Duodenal mucosa (tissue), 2 donors: ENCODE measurements around the gene PCSK4.

Experiments
- H3K27ac ChIP-seq: one replicate; pipeline ENCODE4 v1.7.0; 2013; ENCODE audit warnings: low read depth, low read length
- H3K27me3 ChIP-seq, 2 donors: one replicate each; pipeline ENCODE4 v1.7.0; 2013; ENCODE audit warnings: low read length in 2 of 2, control low read depth in 1 of 2; ENCODE audit not compliant: insufficient read depth in 2 of 2, control insufficient read depth in 1 of 2
- H3K36me3 ChIP-seq, 2 donors: one replicate each; pipeline ENCODE4 v1.7.0; 2013; ENCODE audit warnings: low read length in 2 of 2, control low read depth in 1 of 2; ENCODE audit not compliant: insufficient read depth in 2 of 2, control insufficient read depth in 1 of 2
- H3K4me1 ChIP-seq, 2 donors: one replicate each; pipeline ENCODE4 v1.7.0; 2013; ENCODE audit warnings: low read length in 2 of 2, control low read depth in 1 of 2; ENCODE audit not compliant: insufficient read depth in 2 of 2, control insufficient read depth in 1 of 2
- H3K4me3 ChIP-seq, 2 donors: one replicate each; pipeline ENCODE4 v1.7.0; 2013; ENCODE audit warnings: low read length in 2 of 2, low read depth in 1 of 2
- H3K9ac ChIP-seq, 2 donors: one replicate each; pipeline ENCODE4 v1.7.0; 2013; ENCODE audit warnings: low read length in 2 of 2, low read depth in 1 of 2
- H3K9me3 ChIP-seq, 2 donors: one replicate each; pipeline ENCODE4 v1.7.0; 2013; ENCODE audit warnings: low read length in 2 of 2, control low read depth in 1 of 2; ENCODE audit not compliant: control insufficient read depth in 1 of 2

PCSK4 gene

GRCh38 chr19:1512671-1513498, 22.7 kb upstream of the PCSK4 start, which contains the start of gene ADAMTSL5:
TSS of gene ADAMTSL5 (minus strand) at chr19:1513019. CDS start at chr19:1510943, 2,076 bp downstream.
- Histone ChIP-seq H3K27me3 (peaks cover 5 to 18% of the 10 kb centered on the region in 2 donors), H3K36me3 (no peaks in the 10 kb centered on the region), H3K4me3 (peak within 1 kb of the TSS; percentile 70 to 81), H3K4me1 (peaks cover 25 to 28% of the 10 kb centered on the region in 2 donors), H3K27ac (no peak within 1 kb of the TSS), H3K9ac (peak within 1 kb of the TSS; percentile 63 to 80), H3K9me3 (no peaks in the 10 kb centered on the region)

GRCh38 chr19:1511318-1512317, 21.5 kb upstream of the PCSK4 start:
- Histone ChIP-seq H3K27ac (no peak overlapping the region), H3K4me3 (peak overlapping the region; percentile 50 to 70), H3K27me3 (peaks cover 5 to 18% of the 10 kb centered on the region in 2 donors), H3K36me3 (no peaks in the 10 kb centered on the region), H3K9ac (peak overlapping the region in 1 of 2 donors; percentile 63), H3K9me3 (no peaks in the 10 kb centered on the region), H3K4me1 (peaks cover 25 to 34% of the 10 kb centered on the region in 2 donors)

- H3K36me3 ChIP-seq = no peaks in the 10 kb centered on the region
- H3K4me1 ChIP-seq = peaks cover 25 to 34% of the 10 kb centered on the region in 2 donors
- H3K4me3 ChIP-seq = peak overlapping the region in 1 of 2 donors; percentile 23
- no peaks in the 10 kb centered on the region for H3K9me3 ChIP-seq
- H3K9ac ChIP-seq = no peak overlapping the region
- H3K27me3 ChIP-seq = peaks cover 5 to 13% of the 10 kb centered on the region in 2 donors
- no peak overlapping the region for H3K27ac ChIP-seq
These were observed 20.7 kb upstream of the PCSK4 start for GRCh38 chr19:1510807-1511206.

- Histone ChIP-seq H3K9ac (no peak overlapping the region), H3K9me3 (no peaks in the 10 kb centered on the region), H3K27me3 (peaks cover 5 to 13% of the 10 kb centered on the region in 2 donors), H3K27ac (no peak overlapping the region), H3K4me3 (peak overlapping the region in 1 of 2 donors; percentile 23), H3K4me1 (peaks cover 25 to 34% of the 10 kb centered on the region in 2 donors), H3K36me3 (peaks cover 0 to 3% of the 10 kb centered on the region in 2 donors)
These were observed 20.3 kb upstream of the PCSK4 start for GRCh38 chr19:1510442-1510806.

- H3K36me3 ChIP-seq = peaks cover 0 to 5% of the 10 kb centered on the region in 2 donors
- no peak overlapping the region for H3K4me3 ChIP-seq
- H3K27me3 ChIP-seq = peaks cover 1 to 8% of the 10 kb centered on the region in 2 donors
- peaks cover 25 to 34% of the 10 kb centered on the region in 2 donors for H3K4me1 ChIP-seq
- no peak overlapping the region for H3K9ac ChIP-seq
- H3K27ac ChIP-seq = no peak overlapping the region
- no peaks in the 10 kb centered on the region for H3K9me3 ChIP-seq
These were observed 19.7 kb upstream of the PCSK4 start for GRCh38 chr19:1509602-1510441.

GRCh38 chr19:1508507-1508856, 18.3 kb upstream of the PCSK4 start:
- no peak overlapping the region for H3K9ac ChIP-seq
- H3K4me3 ChIP-seq = peak overlapping the region; percentile 8 to 43
- H3K36me3 ChIP-seq = peaks cover 0 to 5% of the 10 kb centered on the region in 2 donors
- peaks cover 25 to 37% of the 10 kb centered on the region in 2 donors for H3K4me1 ChIP-seq
- no peak overlapping the region for H3K27ac ChIP-seq
- H3K27me3 ChIP-seq = peaks cover 9 to 10% of the 10 kb centered on the region in 2 donors
- no peaks in the 10 kb centered on the region for H3K9me3 ChIP-seq

GRCh38 chr19:1507763-1508506, 17.8 kb upstream of the PCSK4 start:
- Histone ChIP-seq H3K9ac (peak overlapping the region in 1 of 2 donors; percentile 70), H3K27ac (peak overlapping the region; percentile 90), H3K9me3 (no peaks in the 10 kb centered on the region), H3K27me3 (peaks cover 10 to 12% of the 10 kb centered on the region in 2 donors), H3K4me1 (peaks cover 25 to 39% of the 10 kb centered on the region in 2 donors), H3K36me3 (peaks cover 0 to 5% of the 10 kb centered on the region in 2 donors), H3K4me3 (peak overlapping the region; percentile 66 to 71)

GRCh38 chr19:1507192-1507660, 17.1 kb upstream of the PCSK4 start:
- Histone ChIP-seq H3K36me3 (peaks cover 0 to 5% of the 10 kb centered on the region in 2 donors), H3K9me3 (no peaks in the 10 kb centered on the region), H3K27me3 (peaks cover 10 to 13% of the 10 kb centered on the region in 2 donors), H3K9ac (no peak overlapping the region), H3K4me1 (peaks cover 20 to 36% of the 10 kb centered on the region in 2 donors), H3K27ac (no peak overlapping the region), H3K4me3 (peak overlapping the region in 1 of 2 donors; percentile 66)
